HEK293T (cell line): ENCODE data around the gene POLR2F.

Experiments
- CTCF ChIA-PET: fragments of 350-600 bp; formaldehyde crosslinking; extraction: SDS; loops from one replicate; lab custom pipeline; 2021; ENCODE audit warnings: antibody characterized with exemption, inconsistent platforms; lab: Yijun Ruan, JAX
- POLR2A ChIA-PET: fragments of 350-600 bp; formaldehyde crosslinking; extraction: SDS; loops from one replicate; lab custom pipeline; 2020; ENCODE audit warnings: antibody characterized with exemption, inconsistent platforms; lab: Yijun Ruan, JAX
- DNase-seq: peaks from one replicate; pipeline ENCODE4 v3.0.0; 2012; ENCODE audit warnings: mixed read lengths; ENCODE audit errors: extremely low spot score
- ARNT ChIP-seq: fragments of 450-650 bp; IDR thresholded peaks from 2 replicates; pipeline ENCODE4 v1.6.1; 2017; ENCODE audit warnings: mild to moderate bottlenecking
- BHLHE40 ChIP-seq: fragments of 450-650 bp; IDR thresholded peaks from 2 replicates; pipeline ENCODE4 v1.6.1; 2016; ENCODE audit warnings: mild to moderate bottlenecking, moderate library complexity, borderline replicate concordance
- CTBP1 ChIP-seq: fragments of 450-650 bp; IDR thresholded peaks from 2 replicates; pipeline ENCODE4 v1.6.1; 2016; ENCODE audit warnings: borderline replicate concordance
- ELF4 ChIP-seq: fragments of 450-650 bp; IDR thresholded peaks from 2 replicates; pipeline ENCODE4 v1.6.1; 2017; ENCODE audit warnings: antibody characterized with exemption
- FOXA1 ChIP-seq: fragments of 450-650 bp; IDR thresholded peaks from 2 replicates; pipeline ENCODE4 v1.6.1; 2016; ENCODE audit warnings: mild to moderate bottlenecking
- FOXK2 ChIP-seq: fragments of 450-650 bp; IDR thresholded peaks from 2 replicates; pipeline ENCODE4 v1.6.1; 2016; ENCODE audit warnings: mild to moderate bottlenecking
- FOXM1 ChIP-seq: fragments of 450-650 bp; IDR thresholded peaks from 2 replicates; pipeline ENCODE4 v1.6.1; 2017; ENCODE audit warnings: mild to moderate bottlenecking, borderline replicate concordance
- L3MBTL2 ChIP-seq: fragments of 450-650 bp; conservative IDR thresholded peaks from 2 replicates; pipeline ENCODE4 v1.6.1; 2016; ENCODE audit warnings: mild to moderate bottlenecking
- LEF1 ChIP-seq: fragments of 450-650 bp; IDR thresholded peaks from 2 replicates; pipeline ENCODE4 v1.6.1; 2017; ENCODE audit warnings: mild to moderate bottlenecking, borderline replicate concordance
- NFRKB ChIP-seq: fragments of 450-650 bp; IDR thresholded peaks from 2 replicates; pipeline ENCODE4 v1.6.1; 2016; ENCODE audit warnings: mild to moderate bottlenecking, moderate library complexity
- SP1 ChIP-seq: fragments of 450-650 bp; IDR thresholded peaks from 2 replicates; pipeline ENCODE4 v1.6.1; 2017
- TARDBP ChIP-seq: fragments of 450-650 bp; IDR thresholded peaks from 2 replicates; pipeline ENCODE4 v1.6.1; 2016
- ZNF384 ChIP-seq: fragments of 450-650 bp; IDR thresholded peaks from 2 replicates; pipeline ENCODE4 v1.6.1; 2016
- TF ChIP-seq, protein P1 (sequence below): fragments of 450-650 bp; IDR thresholded peaks from 2 replicates; pipeline ENCODE4 v1.6.1; 2016

The POLR2F gene

DNA sequence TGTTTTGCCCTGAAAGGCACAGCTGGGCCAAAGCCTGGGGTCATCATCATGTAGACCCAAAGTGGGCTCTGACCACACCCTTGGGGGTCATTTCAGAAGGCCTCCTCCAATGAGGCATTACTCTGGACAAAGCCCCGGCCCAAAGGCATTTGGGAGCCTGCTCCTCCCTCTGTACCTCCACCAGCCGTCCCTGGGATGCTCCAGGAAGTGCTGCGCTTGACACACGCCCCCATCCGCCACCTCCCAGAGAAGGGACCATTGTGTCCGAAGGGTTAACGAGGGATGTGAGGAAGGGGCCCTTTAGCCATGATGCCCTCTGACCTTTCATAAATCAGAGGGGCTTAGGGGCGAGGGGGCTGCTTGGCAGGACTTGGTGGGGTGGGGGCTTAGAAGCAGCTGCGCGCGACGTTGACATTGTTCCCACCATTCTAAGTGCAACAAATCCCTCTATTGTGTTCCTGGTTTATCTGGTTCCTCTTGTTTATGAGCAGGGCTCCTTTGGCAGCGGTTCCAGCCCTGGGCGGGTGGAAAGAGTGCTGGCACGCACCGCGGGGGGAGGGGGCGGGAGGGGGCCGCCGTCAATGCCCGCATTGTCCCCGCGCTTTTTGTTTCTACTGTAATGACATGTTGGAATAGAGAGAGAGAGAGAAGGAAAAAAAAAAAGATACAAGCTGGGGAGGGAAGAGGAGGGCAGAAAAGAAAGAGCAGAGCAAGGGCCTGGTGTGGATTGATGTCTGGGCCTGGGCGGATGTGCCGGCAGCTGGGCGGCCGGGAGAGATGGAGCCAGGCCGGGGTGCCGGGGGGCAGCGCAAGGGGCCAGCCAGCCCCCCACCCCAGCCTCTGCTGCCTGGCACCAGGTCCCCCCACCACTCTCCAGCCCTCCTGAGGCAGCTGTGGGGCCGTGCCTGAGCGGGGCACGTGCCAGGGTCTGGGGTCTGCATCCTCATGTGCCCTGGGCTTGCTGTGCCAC lies 63.0 kb downstream of the POLR2F start:
- POLR2A ChIA-PET: no interaction called here
- CTCF ChIA-PET: no interaction called here
- no peak for DNase-seq
- TF ChIP-seq ARNT (no peak), BHLHE40 (no peak), FOXM1 (no peak), CTBP1 (no peak), SP1 (no peak), L3MBTL2 (no peak), FOXA1 (no peak), ZNF384 (no peak), FOXK2 (no peak), ELF4 (no peak)
- TF ChIP-seq, protein P1, sequence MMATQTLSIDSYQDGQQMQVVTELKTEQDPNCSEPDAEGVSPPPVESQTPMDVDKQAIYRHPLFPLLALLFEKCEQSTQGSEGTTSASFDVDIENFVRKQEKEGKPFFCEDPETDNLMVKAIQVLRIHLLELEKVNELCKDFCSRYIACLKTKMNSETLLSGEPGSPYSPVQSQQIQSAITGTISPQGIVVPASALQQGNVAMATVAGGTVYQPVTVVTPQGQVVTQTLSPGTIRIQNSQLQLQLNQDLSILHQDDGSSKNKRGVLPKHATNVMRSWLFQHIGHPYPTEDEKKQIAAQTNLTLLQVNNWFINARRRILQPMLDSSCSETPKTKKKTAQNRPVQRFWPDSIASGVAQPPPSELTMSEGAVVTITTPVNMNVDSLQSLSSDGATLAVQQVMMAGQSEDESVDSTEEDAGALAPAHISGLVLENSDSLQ: no peak

DNA sequence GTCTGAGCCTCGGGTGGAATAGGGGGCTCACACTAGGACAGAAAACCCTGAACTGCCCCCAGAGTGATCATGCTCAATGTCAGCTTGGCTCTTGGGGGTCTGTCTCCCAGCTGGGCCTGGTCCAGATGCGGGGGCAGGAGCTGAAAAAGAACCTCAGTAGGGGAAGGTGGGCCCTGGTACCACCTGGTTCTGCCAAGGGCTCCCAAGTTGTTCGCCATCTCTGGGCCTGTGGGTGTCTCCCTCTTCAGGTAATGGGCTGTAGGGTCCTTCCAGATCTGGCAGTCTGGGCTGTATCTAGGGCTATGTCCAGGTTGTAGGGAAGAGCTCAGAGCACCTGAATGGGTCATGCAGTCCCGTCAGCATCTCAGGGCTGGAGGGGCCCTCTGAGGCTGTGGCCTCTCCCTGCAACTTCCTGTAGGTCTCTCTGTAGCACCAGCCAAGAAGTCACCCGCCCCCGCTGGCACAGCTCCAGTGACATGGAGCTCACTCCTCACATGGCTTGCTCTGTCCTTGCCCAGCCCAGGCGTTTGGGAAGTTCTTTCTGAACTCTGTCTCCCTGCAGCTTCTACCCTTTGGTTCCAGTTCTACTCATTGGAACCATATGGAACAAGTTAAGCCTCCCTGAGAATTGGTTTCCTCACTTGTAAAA lies 63.9 kb downstream of the POLR2F start:
- ChIA-PET CTCF (no interaction called here), POLR2A (no interaction called here)
- DNase-seq: no peak
- TF ChIP-seq NFRKB (no peak), ZNF384 (no peak)

DNA sequence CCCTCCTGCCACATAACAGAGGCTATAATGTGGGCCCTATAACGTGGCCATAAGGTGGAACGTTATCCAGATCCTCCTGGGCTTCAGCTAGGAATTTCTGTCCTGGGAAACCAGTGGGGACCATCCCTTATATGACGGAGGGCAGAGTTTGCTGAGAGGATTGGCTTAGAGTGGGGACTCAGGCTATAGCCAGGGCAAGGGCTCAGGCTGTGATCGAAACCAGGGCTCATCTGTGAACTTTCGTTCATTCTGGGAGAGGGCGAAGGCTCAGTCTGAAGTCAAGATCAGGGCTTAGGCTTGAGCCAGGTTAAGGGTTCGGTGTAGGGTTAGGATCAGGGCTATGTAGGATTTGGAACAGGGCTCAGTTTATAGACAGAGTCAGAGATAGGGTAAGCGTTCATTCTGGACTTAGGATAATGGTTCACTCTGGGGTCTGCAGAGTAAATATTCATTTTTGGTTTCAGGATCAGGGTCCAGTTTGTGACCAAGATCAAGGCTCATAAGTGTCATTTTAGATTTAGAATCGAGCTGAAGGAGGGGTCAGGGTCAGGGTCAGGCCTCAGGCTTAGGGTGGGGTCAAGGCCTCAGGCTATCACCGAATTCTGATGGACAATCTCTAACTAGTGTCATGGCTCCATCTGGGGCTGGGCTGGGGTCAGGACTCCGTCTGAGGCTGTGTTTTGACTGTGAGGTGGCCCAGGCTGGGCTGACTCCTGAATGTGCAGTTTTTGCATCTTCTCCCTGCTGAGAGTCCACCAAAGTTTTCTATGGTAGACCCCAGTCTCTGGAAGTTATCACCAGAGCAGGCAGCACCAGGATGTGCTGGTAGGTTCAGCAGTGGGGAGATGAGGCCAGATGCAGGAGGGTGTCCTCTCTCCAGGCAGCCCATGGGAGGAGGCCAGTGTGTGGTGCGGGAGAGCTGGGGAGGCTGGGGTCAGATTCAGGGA lies 64.7 kb downstream of the POLR2F start:
- CTCF ChIA-PET: no interaction called here
- DNase-seq: no peak
- TF ChIP-seq CTBP1 (no peak), NFRKB (no peak), TARDBP (no peak), ZNF384 (no peak), FOXM1 (no peak), LEF1 (no peak), ELF4 (no peak)
- POLR2A ChIA-PET: no interaction called here
